AG04449 (cell line): ENCODE results near the gene RPP25.
A peak's percentile ranks its signal among the peaks of the same experiment; 100 is the strongest.

ENCODE experiments used
- CTCF ChIA-PET: fragments of 350-600 bp; formaldehyde crosslinking; extraction: SDS; loops from one replicate; lab custom pipeline; 2021; ENCODE audit warnings: antibody characterized with exemption; lab: Yijun Ruan, JAX
- POLR2A ChIA-PET: fragments of 400-600, 350-600 bp; formaldehyde crosslinking; extraction: SDS; loops from one replicate; lab custom pipeline; 2020; ENCODE audit warnings: antibody characterized with exemption, inconsistent platforms; lab: Yijun Ruan, JAX
- DNase-seq: peaks from one replicate; pipeline ENCODE4 v3.0.0-alpha.2; 2010; ENCODE audit warnings: low read depth, low spot score
- H3K4me3 ChIP-seq: 2 replicates; pipeline ENCODE4 v1.5.1; 2011; ENCODE audit warnings: low read depth, mild to moderate bottlenecking, control low read depth, low read length
- TF ChIP-seq, protein P1 (sequence below): IDR thresholded peaks from one replicate; pipeline ENCODE4 v1.5.1; 2011; ENCODE audit warnings: mild to moderate bottlenecking, moderate library complexity, low read length, control low read depth, inconsistent platforms; ENCODE audit not compliant: insufficient read depth; ENCODE audit errors: missing control alignments

Gene RPP25

DNA sequence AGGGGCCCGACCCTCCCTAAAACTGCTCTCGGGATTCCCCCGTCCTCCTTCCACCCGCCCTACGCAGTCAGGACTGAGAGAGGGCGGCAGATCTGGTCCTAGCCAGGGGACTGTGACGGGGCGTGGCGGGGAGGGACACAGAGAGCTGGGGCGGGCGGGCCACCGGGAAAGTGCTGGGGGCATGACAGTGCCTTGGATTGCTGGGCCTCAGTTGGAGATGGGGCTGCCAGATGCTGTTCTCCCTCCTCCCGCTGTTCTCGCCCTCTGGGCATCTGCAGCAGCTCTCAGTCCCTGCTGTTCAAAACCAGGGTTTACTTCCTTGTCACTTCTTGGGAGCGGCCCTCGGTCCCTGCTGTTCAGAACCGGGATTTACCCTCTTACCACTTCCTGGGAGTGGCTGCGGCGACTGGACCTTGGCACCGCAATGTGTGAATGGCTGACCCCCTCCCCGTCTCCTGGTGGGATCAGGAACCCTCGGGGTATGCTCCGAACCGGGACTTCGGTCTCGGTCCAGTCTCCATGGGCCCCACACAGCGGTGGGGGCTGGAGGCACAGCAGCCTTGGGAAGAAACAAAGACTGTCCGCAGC is 1.8 kb upstream of the RPP25 start:
- TF ChIP-seq, protein P1, sequence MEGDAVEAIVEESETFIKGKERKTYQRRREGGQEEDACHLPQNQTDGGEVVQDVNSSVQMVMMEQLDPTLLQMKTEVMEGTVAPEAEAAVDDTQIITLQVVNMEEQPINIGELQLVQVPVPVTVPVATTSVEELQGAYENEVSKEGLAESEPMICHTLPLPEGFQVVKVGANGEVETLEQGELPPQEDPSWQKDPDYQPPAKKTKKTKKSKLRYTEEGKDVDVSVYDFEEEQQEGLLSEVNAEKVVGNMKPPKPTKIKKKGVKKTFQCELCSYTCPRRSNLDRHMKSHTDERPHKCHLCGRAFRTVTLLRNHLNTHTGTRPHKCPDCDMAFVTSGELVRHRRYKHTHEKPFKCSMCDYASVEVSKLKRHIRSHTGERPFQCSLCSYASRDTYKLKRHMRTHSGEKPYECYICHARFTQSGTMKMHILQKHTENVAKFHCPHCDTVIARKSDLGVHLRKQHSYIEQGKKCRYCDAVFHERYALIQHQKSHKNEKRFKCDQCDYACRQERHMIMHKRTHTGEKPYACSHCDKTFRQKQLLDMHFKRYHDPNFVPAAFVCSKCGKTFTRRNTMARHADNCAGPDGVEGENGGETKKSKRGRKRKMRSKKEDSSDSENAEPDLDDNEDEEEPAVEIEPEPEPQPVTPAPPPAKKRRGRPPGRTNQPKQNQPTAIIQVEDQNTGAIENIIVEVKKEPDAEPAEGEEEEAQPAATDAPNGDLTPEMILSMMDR = no peak
- ChIA-PET POLR2A (no interaction called here), CTCF (interaction anchor here (1.0 to 24.4 kb wide), 3 partner anchors 8 to 180 kb away, joined by 3 to 644 read pairs (median 79); partner anchors contain the start of gene CSK)
- no peak for DNase-seq
- H3K4me3 ChIP-seq = peak overlapping the region; percentile 42

DNA sequence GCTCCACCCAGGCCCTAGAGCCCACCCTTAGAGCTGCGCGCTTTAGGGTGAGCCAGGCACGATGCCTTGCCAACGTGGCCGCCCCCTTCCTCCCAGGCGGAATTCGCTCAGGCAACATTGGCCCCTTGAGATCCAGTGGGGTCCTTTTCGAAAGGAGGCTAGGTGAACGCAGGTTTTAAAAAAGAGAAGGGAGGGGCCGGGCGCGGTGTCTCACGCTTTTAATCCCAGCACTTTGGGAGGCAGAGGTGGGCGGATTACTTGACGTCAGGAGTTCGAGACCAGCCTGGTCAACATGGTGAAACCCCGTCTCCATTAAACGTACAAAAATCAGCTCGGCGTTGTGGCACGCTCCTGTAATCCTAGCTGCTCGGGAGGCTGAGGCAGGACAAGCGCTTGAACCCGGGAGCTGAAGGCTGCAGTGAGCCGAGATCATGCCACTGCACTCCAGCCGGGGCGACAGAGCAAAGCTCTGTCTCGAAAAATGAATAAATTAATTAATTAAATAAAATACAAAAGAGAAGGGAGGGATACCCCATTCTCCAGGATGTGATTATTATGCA is 984 bp upstream of the RPP25 start:
- CTCF ChIA-PET = interaction anchor here (0.9 to 24.4 kb wide), 9 partner anchors 7 to 326 kb away, joined by 3 to 644 read pairs (median 3); partner anchors contain the start of genes C15orf39 and CSK
- H3K4me3 ChIP-seq = peak overlapping the region; percentile 56
- TF ChIP-seq, protein P1 = no peak
- POLR2A ChIA-PET = interaction anchor here (1.0 kb wide), 1 partner anchor 19 kb away, joined by 3 read pairs; no protein-coding TSS in a partner anchor
- DNase-seq = no peak

GRCh38 chr15:74955796-74956647 is 550 bp downstream of the RPP25 start:
- peak overlapping the region; percentile 56 for H3K4me3 ChIP-seq
- ChIA-PET POLR2A (no interaction called here), CTCF (interaction anchor here (0.9 to 24.4 kb wide), 8 partner anchors 9 to 583 kb away, joined by 3 to 644 read pairs (median 4); partner anchors contain the start of gene CSK)
- TF ChIP-seq, protein P1 = peak; percentile 54
- no peak for DNase-seq

GRCh38 chr15:74955017-74955416 is 1.6 kb downstream of the RPP25 start:
- CTCF ChIA-PET = interaction anchor here (1.0 to 24.4 kb wide), 11 partner anchors 8 to 582 kb away, joined by 3 to 644 read pairs (median 5); partner anchors contain the start of gene CSK
- POLR2A ChIA-PET = no interaction called here
- no peak for DNase-seq
- H3K4me3 ChIP-seq = no peak overlapping the region; the same call in 1 of the 2 replicates
- TF ChIP-seq, protein P1 = no peak

DNA sequence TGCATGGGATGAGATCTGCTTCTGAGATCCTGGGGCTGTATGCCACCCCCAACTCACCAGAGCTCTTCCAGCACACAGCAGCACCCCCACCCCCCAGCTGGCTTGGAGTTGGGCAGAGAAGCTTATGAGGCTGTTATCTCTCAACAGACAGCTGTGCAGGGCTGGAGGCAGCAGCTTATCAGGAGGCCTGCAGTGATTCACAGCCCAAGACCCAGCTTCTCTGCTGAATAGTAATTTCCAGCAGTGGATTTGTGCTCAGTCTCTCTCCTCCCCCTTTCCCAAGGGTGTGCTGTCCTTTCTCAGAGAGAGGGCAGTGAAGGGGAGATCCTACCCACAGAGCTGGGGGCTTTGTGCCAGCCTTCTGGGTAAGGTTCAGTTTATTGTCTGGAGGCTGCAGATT is 2.1 kb downstream of the RPP25 start:
- H3K4me3 ChIP-seq = no peak overlapping the region
- ChIA-PET POLR2A (interaction anchor here (0.7 kb wide), 1 partner anchor 17 kb away, joined by 4 read pairs; the partner anchor contains the start of gene COX5A), CTCF (interaction anchor here (1.0 to 24.4 kb wide), 13 partner anchors 9 to 581 kb away, joined by 3 to 644 read pairs (median 5); partner anchors contain the start of gene CSK)
- DNase-seq = no peak
- TF ChIP-seq, protein P1 = no peak
